Uterus (tissue), 2 donors: ENCODE measurements around the gene ARHGAP21.

Experiments used
- CTCF ChIP-seq, 4 experiments: fragments of 200-600 bp in 2 of 4; fragments of 450-650 bp in 2 of 4; sonication (generic) in 2 of 4; IDR thresholded peaks; one replicate each; pipeline ENCODE4 v1.5.1; 2016 to 2019; ENCODE audit warnings: antibody characterized with exemption in 4 of 4, mild to moderate bottlenecking in 2 of 4, moderate library complexity in 1 of 4
- POLR2A ChIP-seq, 2 donors: fragments of 450-650 bp; IDR thresholded peaks; one replicate each; pipeline ENCODE4 v1.6.1; 2016; ENCODE audit warnings: antibody characterized with exemption in 2 of 2, mild to moderate bottlenecking in 1 of 2, moderate library complexity in 1 of 2

GRCh38 chr10:24617771-24618396 is 105.8 kb downstream of the ARHGAP21 start:
- TF ChIP-seq POLR2A (IDR thresholded peaks at IDR 0.05) (no peak), CTCF (IDR thresholded peaks at IDR 0.05) (peak; percentile 26 to 67 (median 47))
